ENCODE measurements around the gene AUTS2.

The AUTS2 gene

GRCh38 chr7:69857014-69857413 is 258.7 kb downstream of the AUTS2 start:
- DNase-seq (ENCODE audit: insufficient read length) = no peak
- FAIRE-seq = no peak
- TF ChIP-seq TAF1 (IDR thresholded peaks at IDR 0.05; ENCODE audit: borderline replicate concordance, low read depth, low read length) = no peak
- no peak for TF ChIP-seq POLR2AphosphoS5 (IDR thresholded peaks at IDR 0.05; ENCODE audit: low read depth, low read length)
- no peak for TF ChIP-seq POLR2A (IDR thresholded peaks at IDR 0.05; ENCODE audit: low read depth, low read length)

GRCh38 chr7:69858471-69858870 is 260.2 kb downstream of the AUTS2 start:
- peak; percentile 21 for FAIRE-seq
- DNase-seq (ENCODE audit: insufficient read length) = no peak
- TF ChIP-seq POLR2A (IDR thresholded peaks at IDR 0.05; ENCODE audit: low read depth, low read length) (no peak), TAF1 (IDR thresholded peaks at IDR 0.05; ENCODE audit: borderline replicate concordance, low read depth, low read length) (no peak), POLR2AphosphoS5 (IDR thresholded peaks at IDR 0.05; ENCODE audit: low read depth, low read length) (no peak)

GRCh38 chr7:69859342-69859741 is 261.1 kb downstream of the AUTS2 start:
- TF ChIP-seq TAF1 (IDR thresholded peaks at IDR 0.05; ENCODE audit: borderline replicate concordance, low read depth, low read length) (no peak), POLR2AphosphoS5 (IDR thresholded peaks at IDR 0.05; ENCODE audit: low read depth, low read length) (no peak), POLR2A (IDR thresholded peaks at IDR 0.05; ENCODE audit: low read depth, low read length) (no peak)
- FAIRE-seq (peak; percentile 38), DNase-seq (ENCODE audit: insufficient read length) (no peak)

GRCh38 chr7:69860486-69860885 is 262.2 kb downstream of the AUTS2 start:
- FAIRE-seq (no peak), DNase-seq (ENCODE audit: insufficient read length) (no peak)
- no peak for TF ChIP-seq TAF1 (IDR thresholded peaks at IDR 0.05; ENCODE audit: borderline replicate concordance, low read depth, low read length)
- no peak for TF ChIP-seq POLR2AphosphoS5 (IDR thresholded peaks at IDR 0.05; ENCODE audit: low read depth, low read length)
- TF ChIP-seq POLR2A (IDR thresholded peaks at IDR 0.05; ENCODE audit: low read depth, low read length) = no peak

GRCh38 chr7:69860941-69861622 is 262.8 kb downstream of the AUTS2 start:
- no peak for TF ChIP-seq POLR2AphosphoS5 (IDR thresholded peaks at IDR 0.05; ENCODE audit: low read depth, low read length)
- no peak for TF ChIP-seq POLR2A (IDR thresholded peaks at IDR 0.05; ENCODE audit: low read depth, low read length)
- TF ChIP-seq TAF1 (IDR thresholded peaks at IDR 0.05; ENCODE audit: borderline replicate concordance, low read depth, low read length) = no peak
- no peak for DNase-seq (ENCODE audit: insufficient read length)
- FAIRE-seq = no peak

- TF ChIP-seq TAF1 (IDR thresholded peaks at IDR 0.05; ENCODE audit: borderline replicate concordance, low read depth, low read length) = no peak
- TF ChIP-seq POLR2A (IDR thresholded peaks at IDR 0.05; ENCODE audit: low read depth, low read length) = no peak
- no peak for TF ChIP-seq POLR2AphosphoS5 (IDR thresholded peaks at IDR 0.05; ENCODE audit: low read depth, low read length)
- DNase-seq (ENCODE audit: insufficient read length) (no peak), FAIRE-seq (no peak)
Measured at GRCh38 chr7:69862413-69863064, 264.3 kb downstream of the AUTS2 start.

GRCh38 chr7:69864274-69864673 is 266.0 kb downstream of the AUTS2 start:
- TF ChIP-seq TAF1 (IDR thresholded peaks at IDR 0.05; ENCODE audit: borderline replicate concordance, low read depth, low read length) = no peak
- no peak for TF ChIP-seq POLR2AphosphoS5 (IDR thresholded peaks at IDR 0.05; ENCODE audit: low read depth, low read length)
- TF ChIP-seq POLR2A (IDR thresholded peaks at IDR 0.05; ENCODE audit: low read depth, low read length) = no peak
- FAIRE-seq (no peak), DNase-seq (ENCODE audit: insufficient read length) (no peak)

GRCh38 chr7:69864822-69865221 is 266.5 kb downstream of the AUTS2 start:
- TF ChIP-seq TAF1 (IDR thresholded peaks at IDR 0.05; ENCODE audit: borderline replicate concordance, low read depth, low read length) = no peak
- no peak for TF ChIP-seq POLR2A (IDR thresholded peaks at IDR 0.05; ENCODE audit: low read depth, low read length)
- TF ChIP-seq POLR2AphosphoS5 (IDR thresholded peaks at IDR 0.05; ENCODE audit: low read depth, low read length) = no peak
- DNase-seq (ENCODE audit: insufficient read length) (no peak), FAIRE-seq (peak; percentile 50)

- no peak for DNase-seq (ENCODE audit: insufficient read length)
- no peak for FAIRE-seq
- TF ChIP-seq POLR2A (IDR thresholded peaks at IDR 0.05; ENCODE audit: low read depth, low read length) (no peak), TAF1 (IDR thresholded peaks at IDR 0.05; ENCODE audit: borderline replicate concordance, low read depth, low read length) (no peak), POLR2AphosphoS5 (IDR thresholded peaks at IDR 0.05; ENCODE audit: low read depth, low read length) (no peak)
Measured at GRCh38 chr7:69868921-69869320, 270.6 kb downstream of the AUTS2 start.

GRCh38 chr7:69871213-69871885 is 273.1 kb downstream of the AUTS2 start:
- FAIRE-seq (no peak), DNase-seq (ENCODE audit: insufficient read length) (no peak)
- TF ChIP-seq POLR2AphosphoS5 (IDR thresholded peaks at IDR 0.05; ENCODE audit: low read depth, low read length) (no peak), POLR2A (IDR thresholded peaks at IDR 0.05; ENCODE audit: low read depth, low read length) (no peak), TAF1 (IDR thresholded peaks at IDR 0.05; ENCODE audit: borderline replicate concordance, low read depth, low read length) (no peak)

- TF ChIP-seq POLR2AphosphoS5 (IDR thresholded peaks at IDR 0.05; ENCODE audit: low read depth, low read length) = no peak
- TF ChIP-seq POLR2A (IDR thresholded peaks at IDR 0.05; ENCODE audit: low read depth, low read length) = no peak
- no peak for TF ChIP-seq TAF1 (IDR thresholded peaks at IDR 0.05; ENCODE audit: borderline replicate concordance, low read depth, low read length)
- FAIRE-seq (no peak), DNase-seq (ENCODE audit: insufficient read length) (no peak)
Measured at GRCh38 chr7:69871886-69872569, 273.8 kb downstream of the AUTS2 start.
